DMS53 treated with DMSO at 0.1 percent for 48 hours (cell line): ENCODE data around the gene C19orf25.
A peak's percentile ranks its signal among the peaks of the same experiment; 100 is the strongest.

Experiments
- DNase-seq: peaks from one replicate; lab custom pipeline; 2025; ENCODE audit not compliant: unreplicated experiment; lab: John Stamatoyannopoulos, UW

C19orf25 gene

DNA sequence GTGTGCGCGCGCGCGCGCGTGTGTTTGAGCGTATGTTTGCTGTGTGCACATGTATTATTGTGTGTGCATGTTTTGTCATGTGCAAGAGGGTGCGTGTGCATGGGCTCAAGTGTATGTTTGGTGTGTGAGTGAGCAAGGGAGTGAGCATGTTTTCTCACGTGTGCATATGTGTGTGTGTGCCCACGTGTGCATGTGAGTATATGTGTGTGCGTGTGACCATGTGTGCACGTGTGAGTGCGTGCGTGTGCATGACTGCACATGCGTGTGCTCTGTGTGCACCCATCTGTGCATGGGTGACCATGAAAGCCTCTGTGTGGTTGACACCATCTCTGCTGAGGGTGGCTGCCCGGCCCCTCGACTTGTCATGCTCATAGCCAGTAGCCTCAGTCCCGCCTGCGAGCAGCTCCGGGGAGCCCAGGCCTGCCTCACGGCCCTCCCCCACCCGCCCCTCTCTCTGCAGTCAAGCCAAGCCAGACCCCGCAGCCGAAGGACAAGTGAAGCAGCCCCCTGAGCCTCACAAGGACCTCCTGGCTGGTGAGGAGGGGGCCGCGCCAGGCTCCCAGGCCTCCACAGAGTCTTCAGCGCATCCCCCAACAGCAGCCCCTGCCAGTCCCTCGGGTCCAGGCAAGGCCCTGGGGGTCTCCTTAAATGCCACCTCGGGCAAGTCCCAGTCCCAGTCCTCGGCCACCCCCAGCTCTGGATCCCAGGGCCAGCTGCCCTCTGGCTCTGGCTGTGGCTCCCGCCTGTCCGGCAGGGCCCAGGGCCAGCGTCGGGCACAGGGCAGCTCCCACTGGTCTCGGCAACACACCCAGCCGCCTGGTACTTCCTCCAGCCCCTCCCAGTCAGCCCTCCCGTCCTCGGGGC is 17.9 kb upstream of the C19orf25 start:
- no peak for DNase-seq

DNA sequence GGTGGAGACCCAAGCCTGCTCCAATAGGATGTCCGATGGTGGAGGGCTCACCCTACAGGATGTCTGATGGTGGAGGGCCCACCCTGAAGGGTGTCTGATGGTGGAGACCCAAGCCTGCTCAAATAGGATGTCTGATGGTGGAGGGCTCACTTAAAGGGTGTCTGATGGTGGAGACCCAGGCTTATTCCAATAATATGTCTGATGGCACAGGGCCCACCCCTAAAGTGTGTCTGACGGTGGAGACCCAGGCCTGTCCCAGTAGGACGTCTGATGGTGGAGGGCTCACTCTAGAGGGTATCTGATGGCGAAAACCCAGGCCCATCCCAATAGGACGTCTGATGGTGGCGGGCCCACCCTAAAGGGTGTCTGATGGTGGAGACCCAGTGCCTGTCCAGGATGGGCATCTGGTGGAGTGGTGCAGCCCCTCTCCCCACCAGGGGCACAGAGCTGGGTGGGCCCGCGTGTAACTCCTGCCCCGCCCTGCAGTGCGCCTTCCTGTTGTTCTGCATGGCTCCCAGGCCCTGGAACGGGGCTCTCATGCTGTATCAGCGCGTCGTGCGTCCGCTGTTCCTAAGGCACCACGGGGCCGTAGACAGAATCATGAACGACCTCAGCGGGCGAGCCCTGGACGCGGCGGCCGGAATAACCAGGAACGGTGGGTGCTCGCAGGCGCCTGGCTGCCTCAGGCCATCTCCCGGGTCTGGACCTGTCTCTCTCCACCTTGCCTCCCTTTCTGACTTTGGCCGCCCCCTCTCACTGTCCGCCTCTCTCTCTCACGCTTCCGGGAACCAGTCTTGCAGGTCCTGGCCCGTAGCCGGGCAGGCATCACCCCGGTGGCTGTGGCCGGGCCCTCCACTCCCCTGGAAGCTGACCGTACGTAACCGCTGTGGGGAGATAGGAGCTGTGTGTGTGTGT is 17.0 kb upstream of the C19orf25 start:
- DNase-seq, result no peak

DNA sequence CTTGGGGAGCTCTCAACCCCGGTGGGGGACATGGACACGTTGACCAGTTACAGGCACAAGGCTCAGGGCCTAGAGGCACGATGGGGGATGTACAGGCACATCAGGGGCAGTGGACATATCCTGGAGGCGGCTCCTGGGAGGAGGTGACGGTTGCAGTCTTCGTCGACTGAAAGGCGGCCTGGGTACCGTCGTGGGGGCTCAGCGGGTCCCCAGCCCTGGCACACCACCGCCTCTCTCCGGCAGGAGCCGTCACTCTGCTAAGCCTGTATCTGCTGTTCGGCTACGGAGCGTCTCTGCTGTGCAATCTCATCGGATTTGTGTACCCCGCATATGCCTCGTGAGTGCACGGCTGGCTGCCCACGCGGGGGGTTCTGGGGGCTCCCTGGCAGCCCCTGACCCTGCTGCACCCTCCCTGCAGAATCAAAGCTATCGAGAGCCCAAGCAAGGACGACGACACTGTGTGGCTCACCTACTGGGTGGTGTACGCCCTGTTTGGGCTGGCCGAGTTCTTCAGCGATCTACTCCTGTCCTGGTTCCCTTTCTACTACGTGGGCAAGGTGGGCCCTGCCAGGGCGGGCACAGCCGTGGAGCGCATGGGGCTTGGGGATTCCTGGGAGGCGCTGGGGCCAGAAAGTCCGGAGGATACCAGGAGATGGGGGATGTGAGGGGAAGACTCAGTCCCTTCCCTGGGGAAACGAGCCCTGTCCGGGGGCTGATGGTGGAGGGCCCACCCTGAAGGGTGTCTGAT is 16.2 kb upstream of the C19orf25 start:
- DNase-seq, result no peak

DNA sequence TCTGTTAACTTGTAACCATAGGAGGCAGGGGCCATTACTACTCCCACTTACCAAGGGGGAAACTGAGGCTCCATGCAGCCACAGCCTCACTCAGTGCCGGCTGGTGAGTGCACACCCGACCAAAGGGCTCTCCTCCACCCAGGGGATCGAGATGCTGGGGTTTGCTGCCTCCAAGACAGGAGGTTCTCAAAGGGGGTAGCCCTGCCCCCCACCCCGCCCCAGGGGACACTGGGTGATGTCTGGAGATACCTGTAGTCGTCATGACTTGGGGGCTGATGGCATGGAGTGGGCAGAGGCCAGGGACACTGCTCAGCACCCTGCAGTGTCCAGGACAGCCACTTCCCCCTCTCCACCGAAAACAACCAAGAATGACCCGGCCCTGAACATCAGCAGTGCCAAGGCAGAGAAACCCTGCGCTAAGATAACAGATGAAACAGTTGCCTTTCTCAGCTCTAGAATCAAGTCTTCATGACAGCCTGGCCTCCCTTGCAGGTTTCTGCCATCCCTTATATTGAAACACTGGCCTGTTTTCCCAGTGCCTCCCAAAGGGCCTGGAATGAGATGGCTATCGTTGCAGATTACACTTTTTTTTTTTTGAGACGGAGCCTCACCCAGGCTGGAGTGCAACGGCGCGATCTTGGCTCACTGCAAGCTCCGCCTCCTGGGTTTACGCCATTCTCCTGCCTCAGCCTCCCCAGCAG is 15.2 kb upstream of the C19orf25 start:
- no peak for DNase-seq

DNA sequence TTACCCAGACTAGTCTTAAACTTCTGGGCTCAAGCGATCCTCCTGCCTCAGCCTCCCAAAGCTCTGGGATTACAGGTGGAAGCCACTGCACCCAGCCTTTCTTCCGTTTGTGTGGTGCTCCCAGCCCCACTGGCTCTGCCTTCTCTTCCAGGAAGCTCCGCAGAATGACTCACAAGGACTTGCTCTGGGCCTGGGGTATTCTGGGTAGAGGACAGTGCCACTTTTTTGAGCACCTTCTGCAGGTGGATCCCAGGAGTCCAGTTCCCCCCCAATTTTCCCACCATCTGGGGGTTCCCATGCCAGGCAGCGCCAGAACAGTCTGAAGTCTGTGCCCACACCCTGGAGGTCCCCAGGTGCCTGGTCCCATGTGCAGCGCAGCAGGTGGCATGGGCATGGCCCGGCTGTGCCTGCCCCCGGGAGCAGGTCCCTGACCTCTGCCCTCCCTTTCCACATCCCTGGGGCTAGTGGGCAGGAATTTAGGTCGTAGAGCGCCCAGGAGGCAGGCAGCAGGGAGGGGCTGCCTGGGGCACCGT is 13.5 kb upstream of the C19orf25 start:
- no peak for DNase-seq

DNA sequence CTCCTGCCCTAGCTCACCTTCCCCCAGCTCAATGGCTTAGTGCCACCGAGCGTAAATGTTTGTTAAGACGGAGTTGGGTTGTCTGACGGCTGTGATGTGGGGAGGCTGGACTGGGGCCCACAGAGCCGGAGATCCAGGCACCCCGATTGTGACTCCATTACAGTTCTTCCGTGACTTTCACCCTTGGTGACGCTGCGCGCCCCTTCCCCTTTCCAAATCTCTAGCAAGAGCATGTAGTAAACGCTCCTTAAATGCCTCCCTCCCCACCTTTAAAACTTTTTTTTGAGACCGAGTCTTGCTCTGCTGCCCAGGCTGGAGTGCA is 12.8 kb upstream of the C19orf25 start:
- DNase-seq, result no peak

DNA sequence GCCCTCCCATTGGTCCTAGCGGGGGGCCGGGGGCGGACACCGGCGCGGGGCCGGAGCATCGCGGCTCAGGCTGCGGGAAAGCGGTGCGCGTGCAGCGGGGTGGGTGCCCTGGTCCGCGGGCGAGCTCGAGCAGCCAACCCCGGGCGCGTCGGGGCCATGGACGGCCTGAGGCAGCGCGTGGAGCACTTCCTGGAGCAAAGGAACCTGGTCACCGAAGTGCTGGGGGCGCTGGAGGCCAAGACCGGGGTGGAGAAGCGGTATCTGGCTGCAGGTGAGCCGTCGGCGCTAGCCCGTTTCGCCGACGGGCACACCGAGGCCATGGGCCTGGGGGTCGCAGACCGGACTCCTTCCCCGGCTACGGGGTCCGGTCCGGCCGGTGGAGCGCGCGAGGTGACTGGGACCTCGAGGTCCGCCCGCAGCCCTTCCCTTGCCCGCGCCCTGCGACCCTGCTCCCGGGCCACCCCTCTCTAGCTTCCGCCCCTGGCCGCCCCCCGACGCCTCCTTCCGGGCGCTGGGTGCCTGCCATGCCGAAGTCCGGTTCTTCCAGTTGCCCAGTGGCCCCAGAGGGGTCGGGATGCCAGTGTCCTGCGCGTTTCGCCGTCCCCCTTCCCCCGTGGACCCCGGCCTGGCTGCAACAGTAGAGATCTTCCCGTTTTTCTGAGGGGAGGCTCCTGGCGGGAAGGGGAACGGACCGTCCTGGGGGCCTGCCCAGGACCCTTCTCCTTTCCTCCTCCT is 12.3 kb upstream of the C19orf25 start, which contains the start of gene REEP6:
TSS of gene REEP6 (plus strand) at position 68 of the 735 bp plus-strand sequence. CDS start at position 157, 89 bp downstream.
- no peak for DNase-seq

DNA sequence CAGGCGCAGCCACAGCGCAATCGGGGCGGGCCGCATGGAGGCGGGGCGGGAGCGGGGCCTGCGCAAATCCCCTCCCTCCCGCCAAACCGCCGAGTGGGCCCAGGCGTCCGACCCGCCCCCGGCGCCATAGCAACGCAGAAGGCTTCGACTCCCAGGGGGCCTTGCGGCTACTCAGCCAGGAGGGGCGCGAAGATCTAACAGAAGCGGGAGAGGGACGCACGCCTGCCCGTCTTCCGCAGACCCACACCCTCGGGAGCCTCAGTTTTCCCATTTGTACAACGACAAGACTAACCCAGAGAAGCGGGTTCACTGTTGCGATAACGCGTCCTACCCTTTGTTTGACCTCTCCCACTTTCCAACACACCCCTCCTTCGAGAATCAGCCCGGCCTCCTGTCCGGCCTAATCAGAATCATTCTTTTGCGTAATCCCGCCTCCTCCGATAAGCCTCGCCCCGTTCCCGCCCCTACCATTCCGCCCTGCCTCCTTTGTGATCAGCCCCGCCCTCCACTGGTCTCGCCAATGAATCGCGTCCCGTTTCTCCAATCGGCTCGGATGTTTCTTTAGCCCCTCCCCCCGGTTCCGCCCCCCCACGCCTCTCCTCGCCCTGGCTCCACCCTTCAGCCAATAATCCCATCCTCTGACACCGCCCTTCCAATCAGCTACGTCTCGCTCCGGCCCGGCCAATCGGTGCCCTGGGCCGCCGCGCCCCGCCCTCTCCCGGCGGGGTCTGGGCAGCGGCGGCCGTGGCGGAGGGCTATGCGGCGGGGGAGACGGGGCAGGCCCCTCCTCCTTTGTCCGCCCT is 11.5 kb upstream of the C19orf25 start, which contains the start of gene PCSK4:
TSS of gene PCSK4 (minus strand) at position 40 of the 803 bp plus-strand sequence. CDS start at position 36, 4 bp downstream.
- peak; percentile 94 for DNase-seq

DNA sequence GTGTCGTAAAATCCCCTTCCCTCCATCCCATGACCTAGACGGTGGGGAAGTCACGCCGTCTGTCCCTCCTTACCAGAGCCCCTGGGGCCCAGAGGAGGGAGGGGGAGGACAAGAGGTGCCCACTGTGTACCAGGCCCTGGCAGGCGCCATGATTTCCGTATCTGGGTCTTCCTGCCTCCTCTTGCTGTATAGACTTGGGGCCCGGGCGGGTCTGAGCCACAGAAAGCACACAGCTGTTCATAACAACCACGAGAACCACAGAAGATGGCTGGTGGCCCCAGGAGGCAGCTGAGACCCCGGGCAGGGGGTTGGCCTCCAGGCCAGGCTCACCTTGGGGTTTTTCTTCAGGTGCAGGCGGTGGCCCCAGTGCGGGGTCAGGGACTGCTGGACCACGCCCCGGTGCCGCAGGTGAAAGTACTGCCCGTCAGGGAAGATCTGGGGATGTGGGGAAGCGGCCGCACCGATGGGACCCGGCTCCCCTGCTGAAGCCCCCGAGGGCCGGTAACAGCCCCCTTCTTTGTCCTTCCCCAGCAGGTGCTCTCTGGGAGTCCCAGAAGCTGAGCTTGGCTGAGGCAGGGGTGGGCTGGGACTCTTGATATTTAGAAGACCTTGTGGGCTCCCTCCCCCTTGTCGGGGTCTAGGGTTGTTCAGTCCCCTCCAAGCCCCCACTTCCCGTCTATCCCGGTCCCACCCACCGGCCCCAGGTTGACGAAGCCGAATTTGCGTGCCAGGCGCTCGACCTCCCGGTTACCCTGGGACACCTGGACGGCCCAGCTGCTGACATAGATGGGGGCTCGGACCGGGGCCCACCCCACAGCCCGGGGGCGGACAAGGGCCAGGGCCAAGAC is 10.7 kb upstream of the C19orf25 start:
- DNase-seq, result no peak

DNA sequence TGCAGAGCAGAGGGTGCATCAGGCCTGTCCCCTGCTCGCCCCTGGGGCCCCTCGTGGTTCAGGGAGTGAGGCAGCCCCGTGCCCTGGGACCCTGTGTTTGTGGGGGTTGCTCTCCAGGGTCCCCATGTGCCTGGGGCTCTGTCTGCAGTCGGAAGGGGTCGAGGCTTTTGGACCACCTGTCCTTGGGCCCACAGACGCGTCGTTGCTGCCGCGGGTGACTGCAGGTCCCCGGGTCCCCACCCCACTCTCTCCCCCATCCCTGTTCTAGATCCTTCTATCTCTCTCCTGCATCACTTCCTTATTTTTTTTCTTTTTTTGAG is 9.2 kb upstream of the C19orf25 start:
- DNase-seq, result no peak

DNA sequence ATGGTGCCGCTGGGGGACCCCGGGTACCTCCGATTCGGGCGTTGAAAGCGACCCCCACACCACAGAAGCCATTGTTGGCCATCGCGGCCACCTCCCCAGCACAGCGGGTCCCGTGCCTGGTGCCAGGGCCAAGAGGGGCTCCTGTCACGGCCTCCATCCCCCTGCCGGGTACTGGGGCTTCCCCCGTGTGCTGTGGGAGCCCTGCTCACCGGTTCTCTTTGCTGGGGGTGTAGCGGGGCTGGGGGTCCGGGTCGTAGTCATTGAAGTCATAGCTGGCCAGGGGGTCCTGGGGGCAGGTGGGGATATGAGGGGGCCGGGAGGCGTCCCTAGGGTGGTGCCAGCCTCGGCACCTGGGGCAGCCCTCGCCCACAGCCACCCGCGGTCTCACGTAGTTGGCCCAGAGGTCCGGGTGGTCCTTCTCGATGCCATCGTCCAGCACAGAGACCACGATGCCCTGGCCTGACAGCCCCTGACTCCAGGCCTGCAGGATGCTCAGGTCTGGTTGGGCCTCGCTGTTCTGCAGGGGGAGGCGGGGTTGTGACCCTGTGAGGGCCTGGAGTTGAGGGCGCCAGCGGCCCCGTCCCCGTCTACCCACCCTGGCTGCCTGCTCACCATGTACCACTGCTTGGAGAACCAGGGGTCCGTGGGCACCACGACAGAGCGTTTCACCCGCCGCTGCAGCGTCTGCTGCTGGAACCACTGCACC is 8.7 kb upstream of the C19orf25 start:
- DNase-seq, result no peak

DNA sequence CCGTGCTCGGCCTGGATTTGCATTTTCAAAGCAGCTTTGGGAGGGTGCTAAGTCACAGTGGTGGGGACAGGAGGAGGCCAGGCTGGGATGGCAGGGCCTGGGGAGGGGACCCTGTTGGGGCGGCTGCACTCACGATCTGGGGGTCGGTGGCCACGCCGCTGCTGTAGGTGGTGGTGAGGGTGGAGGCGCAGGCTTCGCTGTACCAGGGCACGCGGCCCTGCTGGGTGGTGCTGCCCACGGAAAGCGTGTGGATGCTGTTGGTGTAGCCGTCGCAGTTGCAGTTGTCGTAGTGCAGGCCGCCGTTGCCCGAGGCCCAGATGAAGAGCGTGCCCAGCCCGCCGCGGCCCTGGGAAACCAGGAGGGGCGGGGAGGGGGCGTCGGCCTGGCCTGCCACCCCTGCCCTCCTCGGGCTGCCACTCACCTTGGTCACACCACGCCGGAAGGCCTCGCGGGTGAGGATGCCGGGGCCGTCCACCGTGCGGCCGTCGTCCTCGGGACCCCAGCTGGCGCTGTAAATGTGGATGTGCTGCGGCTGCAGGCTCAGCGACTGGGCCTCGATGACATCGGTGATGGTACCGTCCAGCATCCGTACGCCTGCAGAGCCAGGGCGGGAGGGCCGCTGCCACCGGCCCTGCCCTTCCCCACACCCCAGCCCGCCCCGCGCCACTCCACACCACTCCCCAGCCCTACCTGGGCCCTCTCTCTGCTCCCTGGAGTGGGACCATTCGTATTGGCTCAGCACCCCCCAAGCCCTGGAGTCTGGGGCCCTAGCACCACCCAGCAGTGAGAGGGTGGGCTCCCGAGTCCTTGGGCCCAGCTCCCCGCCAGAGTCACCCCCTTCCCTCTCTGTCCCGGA is 7.9 kb upstream of the C19orf25 start:
- no peak for DNase-seq

DNA sequence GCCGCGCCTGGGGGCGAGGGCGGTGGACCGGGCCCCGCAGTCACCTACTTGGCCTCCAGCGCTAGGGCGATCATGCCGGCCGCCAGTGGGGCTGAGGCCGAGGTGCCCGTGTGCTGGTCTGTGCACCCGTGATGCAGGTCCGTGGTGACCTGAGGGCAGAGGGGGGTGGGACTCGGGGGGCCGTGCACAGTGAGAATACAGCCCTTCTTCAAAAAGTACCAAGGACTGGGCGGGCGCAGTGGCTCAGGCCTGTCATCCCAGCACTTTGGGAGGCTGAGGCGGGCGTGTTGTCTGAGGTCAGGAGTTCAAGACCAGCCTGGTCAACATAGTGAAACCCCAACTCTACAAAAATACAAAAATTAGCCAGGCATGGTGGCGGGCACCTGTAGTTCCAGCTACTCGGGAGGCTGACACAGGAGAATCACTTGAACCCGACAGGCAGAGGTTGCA is 5.0 kb upstream of the C19orf25 start:
- DNase-seq, result no peak

DNA sequence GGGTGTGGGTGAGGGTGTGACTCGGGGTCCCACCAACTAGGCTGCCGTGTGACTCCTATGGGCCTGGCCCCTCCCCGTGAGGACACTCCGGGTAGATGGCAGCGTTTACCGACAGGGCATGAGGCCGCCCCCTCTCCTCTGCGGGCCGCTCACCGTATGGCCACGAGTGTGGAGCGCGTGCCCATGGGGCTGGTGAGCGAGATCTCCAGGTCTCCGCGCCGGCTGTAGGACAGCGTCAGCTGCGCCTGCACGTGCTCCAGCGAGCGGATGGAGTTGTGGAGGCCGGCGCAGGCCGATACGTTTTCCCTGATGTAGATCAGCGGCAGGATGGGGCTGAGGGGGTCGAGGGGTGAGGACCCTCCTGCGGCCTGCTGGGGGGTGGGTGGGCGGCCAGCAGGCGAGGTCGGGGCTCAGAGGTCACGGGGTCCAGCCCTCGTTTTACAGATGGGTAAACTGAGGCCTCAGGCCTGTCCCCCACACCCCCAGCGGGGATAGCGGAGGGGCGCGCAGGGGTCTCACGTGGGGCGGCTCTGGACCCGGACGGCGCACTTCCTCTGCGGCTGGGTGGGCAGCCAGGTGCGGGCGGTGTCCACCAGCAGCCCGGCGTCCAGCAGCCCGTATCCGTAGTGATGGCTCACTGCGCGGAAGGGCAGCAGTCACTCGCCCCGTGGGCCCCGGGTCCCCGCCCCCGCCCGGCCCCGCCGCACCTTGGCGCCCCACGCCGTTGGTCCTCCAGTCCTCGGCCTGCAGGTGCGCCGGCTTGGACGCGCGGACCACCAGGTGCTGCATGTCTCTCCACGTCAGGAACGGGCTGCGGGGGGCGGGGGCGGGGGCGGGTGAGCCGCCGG is 4.3 kb upstream of the C19orf25 start:
- DNase-seq, result no peak

DNA sequence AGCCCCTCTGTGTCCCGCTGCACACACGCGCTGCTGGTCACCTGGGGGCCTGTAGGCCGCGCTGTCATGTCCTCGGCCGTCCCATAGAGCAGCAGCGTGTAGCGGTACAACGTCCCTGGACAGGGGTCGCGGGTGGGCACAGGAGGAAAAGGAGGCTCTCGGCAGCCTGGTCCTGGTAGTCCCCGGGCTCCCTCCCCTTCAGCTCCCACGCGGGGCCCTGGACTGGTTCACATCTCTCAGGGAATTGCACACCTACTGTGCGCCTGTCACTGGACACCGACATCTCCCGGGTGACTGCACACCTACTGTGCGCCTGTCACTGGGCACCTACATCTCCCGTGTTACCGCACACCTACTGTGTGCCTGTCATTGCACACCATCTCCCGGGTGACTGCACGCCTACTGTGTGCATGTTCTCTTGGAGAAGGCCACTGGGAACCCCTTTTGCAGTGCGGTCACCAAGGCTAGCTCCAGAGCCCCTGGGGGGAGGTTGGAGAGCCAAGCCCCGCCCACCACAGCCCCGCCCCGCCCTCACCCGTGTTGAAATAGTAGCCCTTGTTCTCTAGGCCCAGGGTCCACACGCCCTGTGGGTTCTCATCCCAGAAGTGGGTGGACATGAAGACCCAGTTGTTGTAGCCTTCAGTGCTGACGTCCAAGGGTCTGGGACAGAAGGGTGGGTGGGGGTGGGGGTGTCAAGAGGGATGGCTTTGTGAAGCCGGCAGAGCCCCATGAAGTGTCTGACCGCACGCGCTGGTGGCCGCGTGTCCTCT is 3.5 kb upstream of the C19orf25 start:
- no peak for DNase-seq
